HUES64 (cell line): ENCODE data around the gene NDUFA7. TPM values are rescaled to one million over a fixed set of nuclear protein-coding genes. Genes with fewer than 3 reads are reported as not detected.

ENCODE experiments used
- H3K27ac ChIP-seq: 2 replicates; pipeline ENCODE4 v1.7.0; 2013; ENCODE audit warnings: low read depth, low read length, inconsistent platforms
- H3K27me3 ChIP-seq: 2 replicates; pipeline ENCODE4 v1.6.1; 2013; ENCODE audit warnings: mild to moderate bottlenecking, low read length; ENCODE audit not compliant: insufficient read depth
- H3K36me3 ChIP-seq: 2 replicates; pipeline ENCODE4 v1.6.1; 2013; ENCODE audit warnings: mild to moderate bottlenecking, low read length; ENCODE audit not compliant: insufficient read depth
- H3K4me1 ChIP-seq: 2 replicates; pipeline ENCODE4 v1.6.1; 2013; ENCODE audit warnings: mild to moderate bottlenecking, low read length, moderate library complexity; ENCODE audit not compliant: insufficient read depth
- H3K4me3 ChIP-seq: 2 replicates; pipeline ENCODE4 v1.5.1; 2013; ENCODE audit warnings: mild to moderate bottlenecking, low read length, moderate library complexity
- H3K9ac ChIP-seq: 2 replicates; pipeline ENCODE4 v1.6.1; 2013; ENCODE audit warnings: mild to moderate bottlenecking, low read depth, low read length
- H3K9me3 ChIP-seq: 2 replicates; pipeline ENCODE4 v1.6.1; 2013; ENCODE audit warnings: low read depth, low read length; ENCODE audit not compliant: insufficient read depth
- WGBS: fragments of 150-250, 120-280 bp; methylation state at CpG from one replicate; pipeline ENCODE4 v1.1.7; 2013; ENCODE audit warnings: missing lambda C conversion rate; 5-methylcytosine and 5-hydroxymethylcytosine counted together
- polyA plus RNA-seq, 2 experiments: library from polyadenylated mRNA; stranded (reverse); fragments of 50-300 nt; gene quantifications; one replicate each; pipeline ENCODE4 v1.2.3, GENCODE V29; 2013

The NDUFA7 gene
- polyA plus RNA-seq (2013, experiment 1 of 2): 103 TPM
- polyA plus RNA-seq (2013, experiment 2 of 2): 123 TPM

- no peaks in the 10 kb centered on the region for H3K27me3 ChIP-seq
- peak within 1 kb of the TSS; percentile 96 for H3K27ac ChIP-seq
- peaks cover 11% of the 10 kb centered on the region for H3K4me1 ChIP-seq
- H3K4me3 ChIP-seq: peak within 1 kb of the TSS; percentile 87
- under 1% methylated on average over 72 of the region's 72 CpGs for WGBS
- H3K36me3 ChIP-seq: peaks cover 23% of the 10 kb centered on the region
- peak within 1 kb of the TSS; percentile 100 for H3K9ac ChIP-seq
- H3K9me3 ChIP-seq: no peaks in the 10 kb centered on the region
These were observed at the start of gene NDUFA7, which contains the start of gene RPS28 for GRCh38 chr19:8321067-8321985. NDUFA7 (minus strand) TSS chr19:8321375; CDS start chr19:8321358, 17 bp downstream. RPS28 (plus strand) TSS chr19:8321496; CDS start chr19:8321531, 35 bp downstream.

GRCh38 chr19:8370176-8371010 is 49.2 kb upstream of the NDUFA7 start:
- H3K4me3 ChIP-seq: no peak overlapping the region
- H3K36me3 ChIP-seq: peaks cover 13% of the 10 kb centered on the region; the same call in 1 of the 2 replicates
- WGBS: 89% methylated on average over 16 of the region's 19 CpGs
- H3K9me3 ChIP-seq: no peaks in the 10 kb centered on the region
- H3K27ac ChIP-seq: no peak overlapping the region
- no peak overlapping the region for H3K9ac ChIP-seq
- peaks cover 6% of the 10 kb centered on the region for H3K27me3 ChIP-seq
- H3K4me1 ChIP-seq: peaks cover 13% of the 10 kb centered on the region

- H3K9ac ChIP-seq: peak overlapping the region; percentile 67
- peaks cover 10% of the 10 kb centered on the region; the same call in 1 of the 2 replicates for H3K36me3 ChIP-seq
- H3K4me3 ChIP-seq: peak overlapping the region; percentile 44
- peak overlapping the region; percentile 91 for H3K27ac ChIP-seq
- H3K4me1 ChIP-seq: peaks cover 18% of the 10 kb centered on the region
- no peaks in the 10 kb centered on the region for H3K9me3 ChIP-seq
- 28% methylated on average over 21 of the region's 23 CpGs for WGBS
- H3K27me3 ChIP-seq: peaks cover 25% of the 10 kb centered on the region
These were observed 46.3 kb upstream of the NDUFA7 start for GRCh38 chr19:8367327-8368001.

- peak overlapping the region; percentile 67 for H3K9ac ChIP-seq
- peak overlapping the region; percentile 91 for H3K27ac ChIP-seq
- no peaks in the 10 kb centered on the region for H3K9me3 ChIP-seq
- peak overlapping the region; percentile 44 for H3K4me3 ChIP-seq
- 0 out of 2 replicates have a peak, but pooled peaks cover 9% of the 10 kb centered on the region for H3K36me3 ChIP-seq
- WGBS: 53% methylated on average over 13 of the region's 13 CpGs
- H3K27me3 ChIP-seq: peaks cover 29% of the 10 kb centered on the region
- H3K4me1 ChIP-seq: peaks cover 19% of the 10 kb centered on the region
These were observed 45.8 kb upstream of the NDUFA7 start for GRCh38 chr19:8366961-8367326.

- Histone ChIP-seq H3K4me1 (peaks cover 22% of the 10 kb centered on the region), H3K9ac (no peak overlapping the region), H3K9me3 (no peaks in the 10 kb centered on the region), H3K36me3 (0 out of 2 replicates have a peak, but pooled peaks cover 9% of the 10 kb centered on the region), H3K4me3 (no peak overlapping the region), H3K27ac (no peak overlapping the region), H3K27me3 (peaks cover 33% of the 10 kb centered on the region)
- WGBS: 94% methylated on average over 11 of the region's 11 CpGs
These were observed 45.0 kb upstream of the NDUFA7 start for GRCh38 chr19:8366121-8366581.

DNA sequence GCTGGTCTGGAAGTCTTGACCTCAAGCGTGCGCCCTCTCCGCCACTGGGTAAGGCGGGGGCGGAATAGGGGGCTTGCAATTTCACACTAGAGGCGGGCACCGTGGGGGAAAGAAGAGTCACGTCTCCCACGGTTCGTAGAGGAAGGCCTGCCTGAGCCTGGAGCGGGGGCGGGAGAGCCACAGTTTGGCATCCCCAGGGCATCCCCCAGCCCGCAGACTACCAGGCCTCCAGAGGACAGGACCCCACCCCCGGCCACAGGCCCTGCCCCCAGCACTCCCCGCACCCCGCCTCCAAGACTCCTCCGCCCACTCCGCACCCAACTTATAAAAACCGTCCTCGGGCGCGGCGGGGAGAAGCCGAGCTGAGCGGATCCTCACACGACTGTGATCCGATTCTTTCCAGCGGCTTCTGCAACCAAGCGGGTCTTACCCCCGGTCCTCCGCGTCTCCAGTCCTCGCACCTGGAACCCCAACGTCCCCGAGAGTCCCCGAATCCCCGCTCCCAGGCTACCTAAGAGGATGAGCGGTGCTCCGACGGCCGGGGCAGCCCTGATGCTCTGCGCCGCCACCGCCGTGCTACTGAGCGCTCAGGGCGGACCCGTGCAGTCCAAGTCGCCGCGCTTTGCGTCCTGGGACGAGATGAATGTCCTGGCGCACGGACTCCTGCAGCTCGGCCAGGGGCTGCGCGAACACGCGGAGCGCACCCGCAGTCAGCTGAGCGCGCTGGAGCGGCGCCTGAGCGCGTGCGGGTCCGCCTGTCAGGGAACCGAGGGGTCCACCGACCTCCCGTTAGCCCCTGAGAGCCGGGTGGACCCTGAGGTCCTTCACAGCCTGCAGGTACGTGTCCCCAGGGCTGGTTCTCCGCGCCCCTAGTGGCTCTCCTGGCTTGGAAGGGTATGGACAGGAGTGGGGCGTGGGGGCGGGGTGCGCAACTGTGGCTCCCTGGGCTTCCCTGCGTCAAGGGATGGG is 42.9 kb upstream of the NDUFA7 start, which contains the start of gene ANGPTL4:
Gene ANGPTL4, plus strand, starts transcription at position 353 of the 969 bp plus-strand sequence. Its CDS starts 167 bp downstream, at position 520.
- Histone ChIP-seq H3K4me3 (peak within 1 kb of the TSS; percentile 79), H3K36me3 (0 out of 2 replicates have a peak, but pooled peaks cover 3% of the 10 kb centered on the region), H3K27me3 (peaks cover 33% of the 10 kb centered on the region), H3K9me3 (no peaks in the 10 kb centered on the region), H3K9ac (peak within 1 kb of the TSS; percentile 58), H3K27ac (peak within 1 kb of the TSS; percentile 52; the same call in 1 of the 2 replicates), H3K4me1 (peaks cover 22% of the 10 kb centered on the region)
- WGBS: under 1% methylated on average over 81 of the region's 81 CpGs

- Histone ChIP-seq H3K9me3 (no peaks in the 10 kb centered on the region), H3K27me3 (peaks cover 33% of the 10 kb centered on the region), H3K9ac (no peak overlapping the region), H3K4me1 (peaks cover 17% of the 10 kb centered on the region), H3K4me3 (no peak overlapping the region), H3K27ac (no peak overlapping the region), H3K36me3 (no peaks in the 10 kb centered on the region)
- WGBS: 91% methylated on average over 11 of the region's 12 CpGs
These were observed 41.0 kb upstream of the NDUFA7 start for GRCh38 chr19:8361921-8362793.

DNA sequence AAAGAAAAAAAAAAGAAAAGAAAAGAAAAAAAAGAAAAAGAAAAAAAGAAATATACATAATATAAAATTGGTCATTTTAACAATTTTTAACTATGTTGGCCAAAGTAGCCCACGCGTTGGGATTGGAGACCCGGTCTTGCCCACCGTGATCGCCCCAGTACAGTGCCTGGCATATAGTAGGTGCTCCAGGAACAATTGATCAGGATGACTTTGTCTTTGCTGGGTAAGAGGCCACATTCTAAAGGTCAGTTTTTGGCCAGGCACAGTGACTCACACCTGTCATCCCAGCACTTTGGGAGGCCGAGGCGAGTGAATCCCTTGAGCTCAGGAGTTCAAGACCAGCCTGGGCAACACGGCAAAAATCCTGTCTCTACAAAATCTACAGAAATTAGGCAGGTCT is 39.0 kb upstream of the NDUFA7 start:
- Histone ChIP-seq H3K27me3 (peaks cover 27% of the 10 kb centered on the region), H3K27ac (no peak overlapping the region), H3K9me3 (no peaks in the 10 kb centered on the region), H3K36me3 (no peaks in the 10 kb centered on the region), H3K4me1 (peaks cover 9% of the 10 kb centered on the region), H3K9ac (no peak overlapping the region), H3K4me3 (no peak overlapping the region)
- 91% methylated on average over 8 of the region's 8 CpGs for WGBS

DNA sequence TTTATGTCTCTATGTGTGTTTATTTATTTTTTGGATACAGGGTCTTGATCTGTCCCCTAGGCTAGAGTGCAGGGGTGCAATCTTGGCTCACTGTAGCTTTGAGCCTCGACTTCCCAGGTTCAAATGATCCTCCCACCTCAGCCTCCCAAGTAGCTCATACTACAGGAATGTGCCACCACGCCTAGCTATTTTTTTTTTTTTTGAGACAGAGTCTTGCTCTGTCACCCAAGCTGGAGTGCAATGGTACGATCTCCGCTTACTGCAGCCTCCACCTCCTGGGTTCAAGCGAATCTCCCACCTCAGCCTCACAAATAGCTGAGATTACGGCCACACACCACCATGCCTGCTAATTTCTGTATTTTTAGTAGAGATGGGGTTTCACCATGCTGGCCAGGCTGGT is 37.8 kb upstream of the NDUFA7 start:
- H3K4me1 ChIP-seq: peaks cover 9% of the 10 kb centered on the region
- H3K9ac ChIP-seq: no peak overlapping the region
- H3K4me3 ChIP-seq: no peak overlapping the region
- no peaks in the 10 kb centered on the region for H3K36me3 ChIP-seq
- no peaks in the 10 kb centered on the region for H3K9me3 ChIP-seq
- peaks cover 15% of the 10 kb centered on the region for H3K27me3 ChIP-seq
- WGBS: 95% methylated on average over 6 of the region's 6 CpGs
- no peak overlapping the region for H3K27ac ChIP-seq
